Neural crest cell (in vitro differentiated cells): ENCODE measurements around the gene KIR2DL1. TPM values are rescaled to one million over a fixed set of nuclear protein-coding genes. Genes with fewer than 3 reads are reported as not detected.
"Not testable (repeated sequence)": the region's sequence is repeated elsewhere in the genome, so short reads cannot be mapped to it uniquely, and the experiment has no call there.

Experiments
- DNase-seq: peaks from one replicate; pipeline ENCODE4 v3.0.0; 2021; ENCODE audit warnings: low read depth, mixed read lengths, low spot score
- H3K27ac Mint-ChIP-seq: one replicate; pipeline ENCODE4 v1.8.0; 2021; ENCODE audit warnings: mild to moderate bottlenecking, mixed read lengths; ENCODE audit not compliant: unreplicated experiment
- H3K27me3 Mint-ChIP-seq: 2 replicates; pipeline ENCODE4 v1.8.0; 2021; ENCODE audit warnings: low read depth, mild to moderate bottlenecking, mixed read lengths
- H3K36me3 Mint-ChIP-seq: 2 replicates; pipeline ENCODE4 v1.8.0; 2021; ENCODE audit warnings: low read depth, mild to moderate bottlenecking, mixed read lengths
- H3K4me1 Mint-ChIP-seq: 2 replicates; pipeline ENCODE4 v1.8.0; 2021; ENCODE audit warnings: mixed read lengths
- H3K4me3 Mint-ChIP-seq: one replicate; pipeline ENCODE4 v1.8.0; 2021; ENCODE audit warnings: mild to moderate bottlenecking, mixed read lengths
- H3K9me3 Mint-ChIP-seq: 2 replicates; pipeline ENCODE4 v1.8.0; 2021; ENCODE audit warnings: mixed read lengths
- total RNA-seq: library from RNA; stranded (reverse); gene quantifications from 2 replicates; pipeline ENCODE4 v1.2.1, GENCODE V29; 2021
- TF ChIP-seq, protein P1 (sequence below): fragments of 200-600 bp; sonication (generic); conservative IDR thresholded peaks from 2 replicates; pipeline ENCODE4 v1.5.0; 2021; ENCODE audit warnings: antibody characterized with exemption, mild to moderate bottlenecking

Gene KIR2DL1
- total RNA-seq, 1 donor from 2014 or later = not detected

DNA sequence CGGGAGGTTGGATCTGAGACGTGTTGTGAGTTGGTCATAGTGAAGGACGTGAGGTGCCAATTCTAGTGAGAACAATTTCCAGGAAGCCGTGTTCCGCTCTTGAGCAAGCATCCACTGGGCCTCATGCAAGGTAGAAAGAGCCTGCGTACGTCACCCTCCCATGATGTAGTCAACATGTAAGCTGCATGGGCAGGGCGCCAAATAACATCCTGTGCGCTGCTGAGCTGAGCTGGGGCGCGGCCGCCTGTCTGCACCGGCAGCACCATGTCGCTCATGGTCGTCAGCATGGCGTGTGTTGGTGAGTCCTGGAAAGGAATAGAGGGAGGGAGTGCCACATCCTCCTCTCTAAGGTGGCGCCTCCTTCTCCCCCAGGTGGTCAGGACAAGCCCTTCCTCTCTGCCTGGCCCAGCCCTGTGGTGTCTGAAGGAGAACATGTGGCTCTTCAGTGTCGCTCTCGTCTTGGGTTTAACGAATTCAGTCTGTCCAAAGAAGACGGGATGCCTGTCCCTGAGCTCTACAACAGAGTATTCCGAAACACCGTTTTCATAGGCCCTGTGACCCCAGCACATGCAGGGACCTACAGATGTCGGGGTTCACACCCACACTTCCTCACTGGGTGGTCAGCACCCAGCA lies 16.6 kb downstream of the KIR2DL1 start:
- H3K27me3 Mint-ChIP-seq, H3K36me3 Mint-ChIP-seq, H3K4me3 Mint-ChIP-seq, H3K4me1 Mint-ChIP-seq, H3K27ac Mint-ChIP-seq, DNase-seq: not testable (repeated sequence)
- peaks cover 30% of the 10 kb centered on the region for H3K9me3 Mint-ChIP-seq

DNA sequence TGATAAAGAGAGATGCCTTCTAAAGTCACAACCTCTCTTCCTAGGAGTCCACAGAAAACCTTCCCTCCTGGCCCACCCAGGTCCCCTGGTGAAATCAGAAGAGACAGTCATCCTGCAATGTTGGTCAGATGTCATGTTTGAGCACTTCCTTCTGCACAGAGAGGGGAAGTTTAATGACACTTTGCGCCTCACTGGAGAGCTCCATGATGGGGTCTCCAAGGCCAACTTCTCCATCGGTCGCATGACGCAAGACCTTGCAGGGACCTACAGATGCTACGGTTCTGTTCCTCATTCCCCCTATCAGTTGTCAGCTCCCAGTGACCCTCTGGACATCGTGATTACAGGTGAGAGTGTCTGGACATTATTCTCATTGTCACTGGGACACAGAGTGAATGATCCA lies 18.6 kb downstream of the KIR2DL1 start:
- not testable (repeated sequence) for H3K4me1 Mint-ChIP-seq, H3K4me3 Mint-ChIP-seq, H3K27me3 Mint-ChIP-seq, DNase-seq, H3K27ac Mint-ChIP-seq, H3K36me3 Mint-ChIP-seq
- H3K9me3 Mint-ChIP-seq = peaks cover 31% of the 10 kb centered on the region

DNA sequence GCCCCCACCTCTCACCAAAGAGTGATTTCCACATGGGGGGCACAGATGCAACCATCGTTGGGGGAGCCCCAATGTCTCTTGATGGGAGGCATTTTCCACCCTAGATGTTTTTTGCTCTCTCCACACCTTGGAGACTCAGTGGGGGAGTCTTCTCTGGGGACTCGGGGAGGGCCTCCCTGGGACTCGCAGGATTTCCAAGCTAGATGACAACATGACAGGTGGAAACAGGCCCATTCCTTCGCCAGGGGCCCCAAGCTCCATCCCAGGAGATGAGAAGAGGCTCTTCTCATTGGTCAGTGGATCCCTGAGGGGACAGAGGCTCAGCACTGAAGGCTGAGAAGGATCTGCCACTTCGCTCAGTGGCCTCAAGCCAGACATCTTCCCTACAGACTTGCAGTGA lies 21.1 kb downstream of the KIR2DL1 start:
- Mint-ChIP-seq H3K4me1 (no peaks in the 10 kb centered on the region), H3K36me3 (peaks cover 7% of the 10 kb centered on the region), H3K27me3 (no peaks in the 10 kb centered on the region), H3K4me3 (no peak overlapping the region), H3K9me3 (peaks cover 28% of the 10 kb centered on the region), H3K27ac (no peak overlapping the region)
- DNase-seq = no peak
- TF ChIP-seq, protein P1, sequence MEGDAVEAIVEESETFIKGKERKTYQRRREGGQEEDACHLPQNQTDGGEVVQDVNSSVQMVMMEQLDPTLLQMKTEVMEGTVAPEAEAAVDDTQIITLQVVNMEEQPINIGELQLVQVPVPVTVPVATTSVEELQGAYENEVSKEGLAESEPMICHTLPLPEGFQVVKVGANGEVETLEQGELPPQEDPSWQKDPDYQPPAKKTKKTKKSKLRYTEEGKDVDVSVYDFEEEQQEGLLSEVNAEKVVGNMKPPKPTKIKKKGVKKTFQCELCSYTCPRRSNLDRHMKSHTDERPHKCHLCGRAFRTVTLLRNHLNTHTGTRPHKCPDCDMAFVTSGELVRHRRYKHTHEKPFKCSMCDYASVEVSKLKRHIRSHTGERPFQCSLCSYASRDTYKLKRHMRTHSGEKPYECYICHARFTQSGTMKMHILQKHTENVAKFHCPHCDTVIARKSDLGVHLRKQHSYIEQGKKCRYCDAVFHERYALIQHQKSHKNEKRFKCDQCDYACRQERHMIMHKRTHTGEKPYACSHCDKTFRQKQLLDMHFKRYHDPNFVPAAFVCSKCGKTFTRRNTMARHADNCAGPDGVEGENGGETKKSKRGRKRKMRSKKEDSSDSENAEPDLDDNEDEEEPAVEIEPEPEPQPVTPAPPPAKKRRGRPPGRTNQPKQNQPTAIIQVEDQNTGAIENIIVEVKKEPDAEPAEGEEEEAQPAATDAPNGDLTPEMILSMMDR = no peak

DNA sequence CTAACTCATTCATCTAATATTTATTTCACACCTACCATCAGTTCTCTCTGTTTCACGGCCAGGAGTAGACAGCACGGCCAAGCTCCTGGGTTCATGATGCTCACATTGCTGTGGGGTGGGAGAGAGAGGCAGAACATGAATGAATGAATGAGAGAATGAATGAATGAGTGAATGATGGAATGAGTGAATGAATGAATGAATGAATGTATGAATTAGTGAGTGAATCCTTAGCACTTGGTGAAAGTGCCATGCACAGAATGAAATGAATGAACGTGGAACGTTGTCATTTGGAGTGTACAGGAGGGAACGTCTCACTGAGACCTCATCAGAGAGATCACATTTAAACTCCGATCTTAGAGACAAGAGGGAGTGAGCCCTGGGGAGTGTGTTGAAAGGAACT lies 21.9 kb downstream of the KIR2DL1 start:
- TF ChIP-seq, protein P1 = no peak
- Mint-ChIP-seq H3K4me3 (no peak overlapping the region), H3K27me3 (no peaks in the 10 kb centered on the region), H3K27ac (no peak overlapping the region), H3K4me1 (no peaks in the 10 kb centered on the region), H3K36me3 (peaks cover 7% of the 10 kb centered on the region), H3K9me3 (peaks cover 31% of the 10 kb centered on the region)
- DNase-seq = no peak

DNA sequence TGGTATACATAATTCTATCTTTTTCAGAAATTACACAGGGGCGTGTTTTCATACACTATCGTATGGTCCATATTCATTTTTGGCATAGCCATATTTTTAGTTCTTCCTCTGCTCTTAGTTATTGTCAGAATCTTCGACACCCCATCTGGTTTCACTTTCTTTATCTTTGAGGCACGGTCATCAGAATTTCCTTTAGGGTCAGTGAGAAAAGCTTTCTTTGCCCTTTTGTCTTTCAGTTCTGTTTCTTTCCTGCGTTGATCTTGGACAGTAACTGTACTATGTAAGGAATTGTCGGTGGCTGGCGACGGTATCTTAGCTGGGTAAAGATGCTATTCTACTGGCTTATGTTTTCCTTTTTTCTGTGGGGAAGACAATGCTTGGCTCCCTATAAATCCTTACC lies 23.2 kb downstream of the KIR2DL1 start:
- Mint-ChIP-seq H3K36me3 (peaks cover 5% of the 10 kb centered on the region), H3K27me3 (no peaks in the 10 kb centered on the region), H3K4me1 (no peaks in the 10 kb centered on the region), H3K27ac (no peak overlapping the region), H3K9me3 (peaks cover 26% of the 10 kb centered on the region), H3K4me3 (no peak overlapping the region)
- DNase-seq = no peak
- TF ChIP-seq, protein P1 = no peak

DNA sequence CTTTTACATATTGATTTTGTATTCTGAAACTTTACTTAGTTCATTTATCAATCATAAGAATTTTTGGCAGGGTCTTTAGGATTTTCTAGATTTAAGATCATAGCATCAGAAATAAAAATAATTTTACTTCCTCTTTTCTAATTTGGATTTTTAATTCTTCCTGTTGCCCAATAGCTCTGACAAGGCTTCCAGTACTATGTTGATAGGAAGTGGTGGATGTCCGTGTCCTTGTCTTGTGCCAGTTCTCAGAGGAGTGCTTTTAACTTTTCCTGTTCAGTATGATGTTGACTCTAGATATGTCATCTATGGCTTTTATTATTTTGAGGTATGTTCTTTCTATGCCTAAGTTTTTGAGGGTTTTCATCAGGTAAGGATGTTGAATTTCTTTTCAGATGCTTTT lies 26.2 kb downstream of the KIR2DL1 start:
- H3K4me1 Mint-ChIP-seq = no peaks in the 10 kb centered on the region
- peaks cover 4% of the 10 kb centered on the region for H3K36me3 Mint-ChIP-seq
- no peak overlapping the region for H3K4me3 Mint-ChIP-seq
- peaks cover 27% of the 10 kb centered on the region for H3K9me3 Mint-ChIP-seq
- H3K27ac Mint-ChIP-seq = no peak overlapping the region
- no peaks in the 10 kb centered on the region for H3K27me3 Mint-ChIP-seq
- no peak for DNase-seq
- TF ChIP-seq, protein P1 = no peak
